GM12865 (cell line): ENCODE data around the gene TNFRSF11A.

Source experiments
- DNase-seq: peaks from one replicate; pipeline ENCODE4 v3.0.0; 2010; ENCODE audit warnings: low read depth
- H3K4me3 ChIP-seq: 2 replicates; pipeline ENCODE4 v1.5.1; 2011; ENCODE audit warnings: mild to moderate bottlenecking, low read depth, low read length, control low read depth
- TF ChIP-seq, protein P1 (sequence below): IDR thresholded peaks from 2 replicates; pipeline ENCODE4 v1.5.1; 2011; ENCODE audit warnings: low read length, control low read depth, low read depth, inconsistent platforms; ENCODE audit not compliant: insufficient read depth; ENCODE audit errors: missing control alignments

TNFRSF11A gene

DNA sequence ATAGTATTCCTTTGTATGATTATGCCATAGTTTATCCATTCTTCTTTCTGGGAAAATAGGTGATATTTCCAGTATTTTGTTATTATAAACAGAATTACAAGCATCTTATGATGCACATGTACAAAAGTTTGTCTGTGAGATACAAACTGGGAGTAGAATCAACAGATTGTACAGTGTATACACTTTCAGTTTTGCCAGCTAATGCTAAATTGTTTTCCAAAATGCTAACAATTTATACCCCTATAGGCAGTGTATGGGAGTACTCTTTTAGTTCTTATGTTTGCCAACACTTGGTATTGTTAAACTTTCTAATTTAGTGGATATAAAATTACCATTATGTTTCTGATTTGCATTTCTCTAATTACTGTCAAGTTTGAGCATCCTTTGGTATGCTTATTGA lies 31.0 kb upstream of the TNFRSF11A start:
- no peak for DNase-seq
- TF ChIP-seq, protein P1, sequence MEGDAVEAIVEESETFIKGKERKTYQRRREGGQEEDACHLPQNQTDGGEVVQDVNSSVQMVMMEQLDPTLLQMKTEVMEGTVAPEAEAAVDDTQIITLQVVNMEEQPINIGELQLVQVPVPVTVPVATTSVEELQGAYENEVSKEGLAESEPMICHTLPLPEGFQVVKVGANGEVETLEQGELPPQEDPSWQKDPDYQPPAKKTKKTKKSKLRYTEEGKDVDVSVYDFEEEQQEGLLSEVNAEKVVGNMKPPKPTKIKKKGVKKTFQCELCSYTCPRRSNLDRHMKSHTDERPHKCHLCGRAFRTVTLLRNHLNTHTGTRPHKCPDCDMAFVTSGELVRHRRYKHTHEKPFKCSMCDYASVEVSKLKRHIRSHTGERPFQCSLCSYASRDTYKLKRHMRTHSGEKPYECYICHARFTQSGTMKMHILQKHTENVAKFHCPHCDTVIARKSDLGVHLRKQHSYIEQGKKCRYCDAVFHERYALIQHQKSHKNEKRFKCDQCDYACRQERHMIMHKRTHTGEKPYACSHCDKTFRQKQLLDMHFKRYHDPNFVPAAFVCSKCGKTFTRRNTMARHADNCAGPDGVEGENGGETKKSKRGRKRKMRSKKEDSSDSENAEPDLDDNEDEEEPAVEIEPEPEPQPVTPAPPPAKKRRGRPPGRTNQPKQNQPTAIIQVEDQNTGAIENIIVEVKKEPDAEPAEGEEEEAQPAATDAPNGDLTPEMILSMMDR, result no peak
- H3K4me3 ChIP-seq, result no peak overlapping the region

GRCh38 chr18:62300359-62300963 lies 24.6 kb upstream of the TNFRSF11A start:
- no peak overlapping the region for H3K4me3 ChIP-seq
- TF ChIP-seq, protein P1, result no peak
- no peak for DNase-seq

DNA sequence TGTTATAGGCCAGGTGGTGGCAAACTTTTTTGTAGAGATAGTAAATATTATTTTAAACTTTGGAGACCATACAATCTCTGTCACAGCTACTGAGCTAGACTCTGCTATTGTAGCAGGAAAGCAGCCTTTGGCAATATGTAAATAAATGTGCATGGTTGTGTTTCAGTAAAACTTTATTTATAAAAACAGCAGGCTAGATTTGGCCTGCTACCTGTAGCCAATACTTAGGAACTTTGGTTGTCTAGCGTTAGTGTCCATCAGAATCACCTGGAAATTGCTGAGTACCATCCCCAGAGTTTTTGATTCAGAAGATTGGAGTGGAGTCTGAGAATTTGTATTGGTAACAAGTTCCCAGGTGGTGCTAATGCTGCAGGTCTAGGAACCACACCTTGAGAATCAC lies 23.8 kb upstream of the TNFRSF11A start:
- TF ChIP-seq, protein P1, result no peak
- no peak overlapping the region for H3K4me3 ChIP-seq
- no peak for DNase-seq

DNA sequence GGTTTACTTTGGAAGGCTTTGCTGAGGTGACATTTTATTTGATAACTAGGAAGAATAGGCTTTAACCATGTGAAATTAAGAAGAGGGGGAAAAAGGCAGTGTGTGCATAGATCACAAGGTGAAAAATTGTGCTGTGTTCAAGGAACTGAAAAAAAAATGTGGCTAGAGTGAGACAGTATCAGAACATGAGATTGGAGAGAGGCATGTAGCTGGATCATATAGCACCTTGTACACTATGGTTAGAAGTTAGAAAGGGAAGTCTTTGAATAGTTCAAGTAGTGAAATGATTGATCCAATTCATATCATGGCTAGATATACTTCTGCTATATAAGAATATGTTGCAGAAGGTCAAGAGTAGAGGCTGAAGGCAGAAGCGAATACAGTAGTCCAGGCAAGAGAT lies 12.3 kb upstream of the TNFRSF11A start:
- TF ChIP-seq, protein P1, result no peak
- DNase-seq, result no peak
- no peak overlapping the region for H3K4me3 ChIP-seq

GRCh38 chr18:62318228-62319180 lies 6.6 kb upstream of the TNFRSF11A start:
- no peak overlapping the region for H3K4me3 ChIP-seq
- no peak for DNase-seq
- TF ChIP-seq, protein P1, result no peak

DNA sequence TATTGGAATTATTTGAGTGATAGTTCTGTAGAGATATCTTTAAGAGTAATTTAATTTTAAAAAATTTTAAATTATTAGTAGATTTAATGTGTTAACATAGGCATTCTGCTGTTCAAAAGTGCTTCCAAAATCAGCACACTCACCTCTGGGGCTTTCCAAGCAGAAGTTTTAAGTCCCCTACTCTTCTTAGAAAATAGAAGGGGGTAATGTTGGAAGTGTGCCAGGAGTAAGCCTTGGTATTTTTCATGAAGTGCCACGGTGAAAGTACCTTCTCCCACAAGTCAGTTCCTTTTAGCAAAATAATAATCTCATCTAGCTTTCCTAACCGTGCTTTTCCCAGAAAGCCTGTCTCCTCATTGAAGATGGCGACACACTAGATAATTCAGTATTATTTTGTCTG lies 3.9 kb upstream of the TNFRSF11A start:
- no peak for DNase-seq
- TF ChIP-seq, protein P1, result no peak

More for the DNA sequence above, 3.9 kb upstream of the TNFRSF11A start:
- no peak overlapping the region for H3K4me3 ChIP-seq
